Mesenchymal stem cell (in vitro differentiated cells and primary cell): ENCODE results near the gene HOXC11.

Experiments
- DNase-seq: peaks from one replicate; pipeline ENCODE4 v3.0.0-alpha.2; 2013
- H2AFZ ChIP-seq: one replicate; pipeline ENCODE4 v1.6.1; 2013; ENCODE audit warnings: low read depth, mild to moderate bottlenecking, control low read depth, inconsistent platforms, low read length, moderate library complexity
- H2AK5ac ChIP-seq: 2 replicates; pipeline ENCODE4 v1.6.1; 2013; ENCODE audit warnings: low read length, moderate library complexity, mild to moderate bottlenecking, inconsistent platforms; ENCODE audit not compliant: severe bottlenecking
- H2BK120ac ChIP-seq: one replicate; pipeline ENCODE4 v1.6.1; 2013; ENCODE audit warnings: low read depth, mild to moderate bottlenecking, inconsistent platforms, low read length, moderate library complexity
- H2BK12ac ChIP-seq, 2 experiments: one replicate each; pipeline ENCODE4 v1.6.1; 2013; ENCODE audit warnings: inconsistent platforms in 2 of 2, low read length in 2 of 2, mild to moderate bottlenecking in 2 of 2, moderate library complexity in 2 of 2, control low read depth in 1 of 2
- H2BK15ac ChIP-seq: one replicate; pipeline ENCODE4 v1.6.1; 2013; ENCODE audit warnings: mild to moderate bottlenecking, low read depth, inconsistent platforms; ENCODE audit not compliant: poor library complexity, severe bottlenecking
- H2BK5ac ChIP-seq: 2 replicates; pipeline ENCODE4 v1.6.1; 2013; ENCODE audit warnings: low read depth, mild to moderate bottlenecking, low read length, control low read depth, inconsistent platforms; ENCODE audit not compliant: poor library complexity, severe bottlenecking
- H3K14ac ChIP-seq, 2 experiments: one replicate each; pipeline ENCODE4 v1.6.1; 2013; ENCODE audit warnings: inconsistent platforms in 2 of 2, low read length in 2 of 2, control low read depth in 1 of 2, mild to moderate bottlenecking in 1 of 2, moderate library complexity in 1 of 2
- H3K18ac ChIP-seq, 2 experiments: one replicate each; pipeline ENCODE4 v1.6.1; 2013; ENCODE audit warnings: inconsistent platforms in 2 of 2, low read length in 2 of 2, control low read depth in 1 of 2, low read depth in 1 of 2, mild to moderate bottlenecking in 1 of 2
- H3K23ac ChIP-seq, 2 experiments: one replicate each; pipeline ENCODE4 v1.6.1; 2013; ENCODE audit warnings: inconsistent platforms in 2 of 2, low read length in 2 of 2, mild to moderate bottlenecking in 2 of 2, moderate library complexity in 2 of 2, control low read depth in 1 of 2
- H3K27ac ChIP-seq: 2 replicates; pipeline ENCODE4 v1.5.1; 2013; ENCODE audit warnings: mild to moderate bottlenecking, moderate library complexity, low read length, control low read depth, inconsistent platforms; ENCODE audit not compliant: poor library complexity, severe bottlenecking
- H3K27me3 ChIP-seq, 2 experiments: 2 replicates each; pipeline versions ENCODE4 v1.6.1 to v1.7.0; 2013; ENCODE audit warnings: low read length in 2 of 2, mild to moderate bottlenecking in 2 of 2, moderate library complexity in 2 of 2, control low read depth in 1 of 2, inconsistent platforms in 1 of 2; ENCODE audit not compliant: control insufficient read depth in 1 of 2, insufficient read depth in 1 of 2
- H3K36me3 ChIP-seq, 2 experiments: 2 replicates each; pipeline versions ENCODE4 v1.6.1 to v1.7.0; 2013; ENCODE audit warnings: low read length in 2 of 2, control low read depth in 1 of 2, inconsistent platforms in 1 of 2, low read depth in 1 of 2, mild to moderate bottlenecking in 1 of 2; ENCODE audit not compliant: insufficient read depth in 2 of 2, control insufficient read depth in 1 of 2
- H3K4ac ChIP-seq, 2 experiments: one replicate each; pipeline ENCODE4 v1.6.1; 2013; ENCODE audit warnings: inconsistent platforms in 2 of 2, low read length in 2 of 2, mild to moderate bottlenecking in 2 of 2, moderate library complexity in 2 of 2, control low read depth in 1 of 2, low read depth in 1 of 2
- H3K4me1 ChIP-seq: 2 replicates; pipeline ENCODE4 v1.6.1; 2013; ENCODE audit warnings: low read depth, low read length, control low read depth; ENCODE audit not compliant: control insufficient read depth, insufficient read depth
- H3K4me2 ChIP-seq: 2 replicates; pipeline ENCODE4 v1.6.1; 2013; ENCODE audit warnings: low read length, mild to moderate bottlenecking, inconsistent platforms; ENCODE audit not compliant: poor library complexity, severe bottlenecking
- H3K4me3 ChIP-seq, 2 experiments: 2 replicates each; pipeline versions ENCODE4 v1.5.1 to v1.7.0; 2013; ENCODE audit warnings: low read length in 2 of 2, mild to moderate bottlenecking in 2 of 2, control low read depth in 1 of 2, low read depth in 1 of 2; ENCODE audit not compliant: insufficient read depth in 1 of 2
- H3K79me1 ChIP-seq: replicated peaks from 2 replicates; pipeline ENCODE4 v1.6.1; 2013; ENCODE audit warnings: mild to moderate bottlenecking, control low read depth, low read length, inconsistent platforms; ENCODE audit not compliant: poor library complexity, severe bottlenecking
- H3K9ac ChIP-seq: 2 replicates; pipeline ENCODE4 v1.7.0; 2013; ENCODE audit warnings: mild to moderate bottlenecking, low read length, moderate library complexity
- H3K9me3 ChIP-seq: 2 replicates; pipeline ENCODE4 v1.7.0; 2013; ENCODE audit warnings: mild to moderate bottlenecking, low read length; ENCODE audit not compliant: control insufficient read depth
- H4K8ac ChIP-seq: one replicate; pipeline ENCODE4 v1.6.1; 2013; ENCODE audit warnings: inconsistent platforms, mild to moderate bottlenecking, low read length, moderate library complexity
- H4K91ac ChIP-seq: one replicate; pipeline ENCODE4 v1.6.1; 2013; ENCODE audit warnings: mild to moderate bottlenecking, low read length, inconsistent platforms
- WGBS: methylation state at CpG from one replicate; pipeline ENCODE4 v1.1.7; 2013; ENCODE audit warnings: mixed read lengths; 5-methylcytosine and 5-hydroxymethylcytosine counted together

Gene HOXC11

GRCh38 chr12:53977596-53978445 is 4.9 kb downstream of the HOXC11 start:
- Histone ChIP-seq H4K8ac (no peak overlapping the region), H3K27ac (no peak overlapping the region), H3K27me3 (peaks cover 44 to 91% of the 10 kb centered on the region in 2 experiments), H3K4me1 (peaks cover 23% of the 10 kb centered on the region), H3K4me3 (no peak overlapping the region), H2AFZ (no peak overlapping the region), H3K4me2 (no peak overlapping the region), H3K4ac (no peak overlapping the region), H3K23ac (no peak overlapping the region), H3K14ac (no peak overlapping the region), H4K91ac (no peak overlapping the region), H3K36me3 (no peaks in the 10 kb centered on the region), H2AK5ac (no peak overlapping the region), H2BK15ac (peak overlapping the region; percentile 56), H2BK12ac (no peak overlapping the region), H3K9me3 (no peaks in the 10 kb centered on the region), H2BK5ac (no peak overlapping the region), H2BK120ac (no peak overlapping the region), H3K18ac (no peak overlapping the region), H3K79me1 (peaks cover under 1% of the 10 kb centered on the region), H3K9ac (no peak overlapping the region)
- 16% methylated on average over 11 of the region's 11 CpGs for WGBS
- no peak for DNase-seq

- no peak overlapping the region for H3K9ac ChIP-seq
- WGBS, result 32% methylated on average over 9 of the region's 15 CpGs
- no peak overlapping the region for H3K4me2 ChIP-seq
- no peak overlapping the region for H4K8ac ChIP-seq
- no peak overlapping the region for H3K27ac ChIP-seq
- H2BK12ac ChIP-seq, result no peak overlapping the region
- no peaks in the 10 kb centered on the region for H3K9me3 ChIP-seq
- no peak overlapping the region for H2BK120ac ChIP-seq
- H3K4me1 ChIP-seq, result peaks cover 16% of the 10 kb centered on the region
- H3K4me3 ChIP-seq, result no peak overlapping the region
- no peak overlapping the region for H3K23ac ChIP-seq
- no peak overlapping the region for H2AK5ac ChIP-seq
- no peak overlapping the region for H3K4ac ChIP-seq
- no peak overlapping the region for H2BK15ac ChIP-seq
- no peak for DNase-seq
- H3K36me3 ChIP-seq, result no peaks in the 10 kb centered on the region
- no peak overlapping the region for H4K91ac ChIP-seq
- H3K79me1 ChIP-seq, result peaks cover 1% of the 10 kb centered on the region
- H3K14ac ChIP-seq, result no peak overlapping the region
- H2BK5ac ChIP-seq, result no peak overlapping the region
- no peak overlapping the region for H3K18ac ChIP-seq
- no peak overlapping the region for H2AFZ ChIP-seq
- peaks cover 40 to 91% of the 10 kb centered on the region in 2 experiments for H3K27me3 ChIP-seq
Observed at GRCh38 chr12:53978477-53979356, 5.8 kb downstream of the HOXC11 start.

GRCh38 chr12:53980104-53980801 is 7.3 kb downstream of the HOXC11 start:
- Histone ChIP-seq H3K14ac (no peak overlapping the region), H3K27ac (no peak overlapping the region), H2BK120ac (no peak overlapping the region), H3K9me3 (no peaks in the 10 kb centered on the region), H3K18ac (no peak overlapping the region), H4K91ac (no peak overlapping the region), H3K9ac (peak overlapping the region; percentile 81), H3K4me2 (no peak overlapping the region), H2AFZ (no peak overlapping the region), H2BK12ac (no peak overlapping the region), H2AK5ac (no peak overlapping the region), H3K4me3 (peak overlapping the region in 1 of 2 experiments; percentile 30), H2BK15ac (no peak overlapping the region), H3K27me3 (peaks cover 40 to 88% of the 10 kb centered on the region in 2 experiments), H3K4me1 (peaks cover 11% of the 10 kb centered on the region), H3K4ac (no peak overlapping the region), H3K36me3 (no peaks in the 10 kb centered on the region), H4K8ac (no peak overlapping the region), H2BK5ac (no peak overlapping the region), H3K23ac (no peak overlapping the region), H3K79me1 (peaks cover 1% of the 10 kb centered on the region)
- DNase-seq, result no peak
- 37% methylated on average over 4 of the region's 7 CpGs for WGBS
